ENCODE data around the gene PDE3B. TPM values are rescaled to one million over a fixed set of nuclear protein-coding genes. Genes with fewer than 3 reads are reported as not detected.
A peak's percentile ranks its signal among the peaks of the same experiment; 100 is the strongest.

The PDE3B gene
- total and polyA plus RNA-seq, 9 of the 15 experiments (the other 6 are each of a cell fraction or from before 2014, with no cell fraction given): 2.3 to 22.5 (median 12.2) TPM

DNA sequence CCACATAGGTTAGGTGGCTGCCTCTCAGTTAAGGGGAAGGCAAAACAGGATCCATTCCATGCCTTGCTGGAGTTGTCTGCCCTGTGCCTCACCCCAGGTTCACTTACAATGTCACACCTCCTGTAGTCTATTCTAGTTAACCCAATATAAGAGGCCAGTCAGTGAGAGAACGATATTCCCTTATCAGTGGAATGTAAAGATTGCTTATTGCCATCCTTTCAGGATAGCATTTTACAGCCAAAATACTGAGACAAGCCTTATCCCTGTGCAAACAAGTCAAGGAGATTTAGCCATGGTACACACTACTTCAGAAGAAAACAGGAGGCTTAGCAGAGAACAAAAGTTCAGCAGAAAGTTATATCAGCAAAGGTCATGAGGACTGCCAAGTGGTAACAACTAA is 242.9 kb downstream of the PDE3B start:
- Histone ChIP-seq H3K4me2 (ENCODE audit: insufficient read depth, low read length) (no peak overlapping the region), H4K20me1 (replicated peaks; ENCODE audit: control insufficient read depth, insufficient read depth, low read length) (no peaks in the 10 kb centered on the region; the same call in 1 of the 2 replicates), H3K4me3 (no peak overlapping the region), H3K9me3 (replicated peaks; ENCODE audit: control insufficient read depth, insufficient read depth, low read depth, low read length) (no peaks in the 10 kb centered on the region), H3K36me3 (ENCODE audit: control insufficient read depth, insufficient read depth, low read length) (no peaks in the 10 kb centered on the region; the same call in 2 of the 3 replicates), H3K79me2 (ENCODE audit: control insufficient read depth, insufficient read depth, low read length) (peaks cover 23% of the 10 kb centered on the region), H3K27me3 (ENCODE audit: control insufficient read depth in 2 of 2, insufficient read depth in 2 of 2, low read length in 2 of 2) (no peaks in the 10 kb centered on the region), H3K4me1 (replicated peaks in 1 of 2; ENCODE audit: control insufficient read depth in 2 of 2, insufficient read depth in 2 of 2, low read length in 2 of 2) (peaks cover 8 to 13% of the 10 kb centered on the region in 2 experiments; a peak in 4 of 5 replicates), H3K9ac (ENCODE audit: insufficient read depth in 1 of 2, low read depth in 2 of 2, low read length in 2 of 2) (no peak overlapping the region), H3K9me1 (ENCODE audit: control insufficient read depth, insufficient read depth, low read length) (no peaks in the 10 kb centered on the region), H3K27ac (ENCODE audit: extremely low read depth, low read depth, low read length) (no peak overlapping the region), H2AFZ (ENCODE audit: low read depth, low read length) (no peak overlapping the region)
- intact Hi-C loops (cut with micrococcal nuclease): no loop called here
- WGBS (ENCODE audit: insufficient coverage, low coverage, missing lambda C conversion rate): 13% methylated on average over 1 of the region's 1 CpG
- no peak for FAIRE-seq
- BruUV-seq (replicated peaks): no TSS peak
- no peak for DNase-seq (ENCODE audit: extremely low read depth in 1 of 4, low spot score in 3 of 4)
- ChIA-PET CTCF (ENCODE audit: low intra/inter-chr PET ratio) (no interaction called here), POLR2A (no interaction called here)
- peak; percentile 35 for ATAC-seq
- TF ChIP-seq, protein P1, sequence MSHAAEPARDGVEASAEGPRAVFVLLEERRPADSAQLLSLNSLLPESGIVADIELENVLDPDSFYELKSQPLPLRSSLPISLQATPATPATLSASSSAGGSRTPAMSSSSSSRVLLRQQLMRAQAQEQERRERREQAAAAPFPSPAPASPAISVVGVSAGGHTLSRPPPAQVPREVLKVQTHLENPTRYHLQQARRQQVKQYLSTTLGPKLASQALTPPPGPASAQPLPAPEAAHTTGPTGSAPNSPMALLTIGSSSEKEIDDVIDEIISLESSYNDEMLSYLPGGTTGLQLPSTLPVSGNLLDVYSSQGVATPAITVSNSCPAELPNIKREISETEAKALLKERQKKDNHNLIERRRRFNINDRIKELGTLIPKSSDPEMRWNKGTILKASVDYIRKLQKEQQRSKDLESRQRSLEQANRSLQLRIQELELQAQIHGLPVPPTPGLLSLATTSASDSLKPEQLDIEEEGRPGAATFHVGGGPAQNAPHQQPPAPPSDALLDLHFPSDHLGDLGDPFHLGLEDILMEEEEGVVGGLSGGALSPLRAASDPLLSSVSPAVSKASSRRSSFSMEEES (CRISPR knock-in tag; IDR thresholded peaks at IDR 0.05): no peak
- no peak for TF ChIP-seq RBM17 (IDR thresholded peaks at IDR 0.05; ENCODE audit: borderline replicate concordance, low read depth, low read length)
- TF ChIP-seq, protein P2, sequence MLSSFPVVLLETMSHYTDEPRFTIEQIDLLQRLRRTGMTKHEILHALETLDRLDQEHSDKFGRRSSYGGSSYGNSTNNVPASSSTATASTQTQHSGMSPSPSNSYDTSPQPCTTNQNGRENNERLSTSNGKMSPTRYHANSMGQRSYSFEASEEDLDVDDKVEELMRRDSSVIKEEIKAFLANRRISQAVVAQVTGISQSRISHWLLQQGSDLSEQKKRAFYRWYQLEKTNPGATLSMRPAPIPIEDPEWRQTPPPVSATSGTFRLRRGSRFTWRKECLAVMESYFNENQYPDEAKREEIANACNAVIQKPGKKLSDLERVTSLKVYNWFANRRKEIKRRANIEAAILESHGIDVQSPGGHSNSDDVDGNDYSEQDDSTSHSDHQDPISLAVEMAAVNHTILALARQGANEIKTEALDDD (IDR thresholded peaks at IDR 0.05): peak; percentile 44; the same call in 1 of the 2 replicates
- in situ Hi-C loops (cut with MboI): no loop called here

Measured in K562 (cell line).